ENCODE results near the gene DCTN1.

DNA sequence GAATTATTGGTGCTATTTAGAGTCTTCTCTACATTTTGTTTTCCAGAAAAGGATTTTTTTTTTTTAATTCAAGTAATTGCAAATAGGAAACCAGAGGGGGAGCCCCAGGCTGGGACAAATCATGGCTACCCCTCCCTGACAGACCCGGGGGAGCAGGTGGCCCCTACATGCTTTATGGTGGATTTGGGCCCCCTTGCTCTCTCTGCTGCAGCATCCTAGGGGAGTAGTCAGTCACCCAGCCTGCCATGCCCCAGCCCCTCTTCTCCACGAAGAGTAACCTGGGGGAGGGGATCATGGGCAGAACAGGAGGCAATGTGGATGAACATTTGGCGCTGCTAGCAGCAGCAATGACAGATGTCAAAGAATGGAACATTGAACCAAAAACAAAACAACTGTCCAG, 36.7 kb upstream of the DCTN1 start:
- TF ChIP-seq POLR2AphosphoS5 (IDR thresholded peaks at IDR 0.05; ENCODE audit: low read depth, low read length) (no peak), RFX5 (IDR thresholded peaks at IDR 0.05; ENCODE audit: low read length) (no peak), GATA2 (CRISPR knock-in tag; IDR thresholded peaks at IDR 0.05) (no peak), RCOR1 (IDR thresholded peaks at IDR 0.05; ENCODE audit: low read length) (no peak), TAF1 (IDR thresholded peaks at IDR 0.05; ENCODE audit: borderline replicate concordance, low read depth, low read length) (no peak), MXI1 (IDR thresholded peaks at IDR 0.05; ENCODE audit: low read depth, low read length) (no peak), NRF1 (IDR thresholded peaks at IDR 0.05; ENCODE audit: low read depth, low read length) (no peak), RAD21 (IDR thresholded peaks at IDR 0.05; ENCODE audit: low read length) (peak; percentile 16; the same call in 1 of the 2 replicates), CHD2 (IDR thresholded peaks at IDR 0.05; ENCODE audit: low read length, partially characterized antibody) (no peak), FOXM1 (IDR thresholded peaks at IDR 0.05; ENCODE audit: low read depth) (no peak)
- TF ChIP-seq, protein P1, sequence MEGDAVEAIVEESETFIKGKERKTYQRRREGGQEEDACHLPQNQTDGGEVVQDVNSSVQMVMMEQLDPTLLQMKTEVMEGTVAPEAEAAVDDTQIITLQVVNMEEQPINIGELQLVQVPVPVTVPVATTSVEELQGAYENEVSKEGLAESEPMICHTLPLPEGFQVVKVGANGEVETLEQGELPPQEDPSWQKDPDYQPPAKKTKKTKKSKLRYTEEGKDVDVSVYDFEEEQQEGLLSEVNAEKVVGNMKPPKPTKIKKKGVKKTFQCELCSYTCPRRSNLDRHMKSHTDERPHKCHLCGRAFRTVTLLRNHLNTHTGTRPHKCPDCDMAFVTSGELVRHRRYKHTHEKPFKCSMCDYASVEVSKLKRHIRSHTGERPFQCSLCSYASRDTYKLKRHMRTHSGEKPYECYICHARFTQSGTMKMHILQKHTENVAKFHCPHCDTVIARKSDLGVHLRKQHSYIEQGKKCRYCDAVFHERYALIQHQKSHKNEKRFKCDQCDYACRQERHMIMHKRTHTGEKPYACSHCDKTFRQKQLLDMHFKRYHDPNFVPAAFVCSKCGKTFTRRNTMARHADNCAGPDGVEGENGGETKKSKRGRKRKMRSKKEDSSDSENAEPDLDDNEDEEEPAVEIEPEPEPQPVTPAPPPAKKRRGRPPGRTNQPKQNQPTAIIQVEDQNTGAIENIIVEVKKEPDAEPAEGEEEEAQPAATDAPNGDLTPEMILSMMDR (IDR thresholded peaks at IDR 0.05): peak; percentile 23; the same call in 1 of the 2 replicates
